GM13977 (cell line): ENCODE data around the gene USB1.

Experiments
- DNase-seq: peaks from one replicate; pipeline ENCODE4 v3.0.0; 2012; ENCODE audit warnings: low spot score
- in situ Hi-C: fragments of 300-500 bp; cut with MboI; formaldehyde crosslinking; loops from one replicate; pipeline ENCODE4 v1.12.0; 2022; ENCODE audit warnings: low sequenced_read_pairs, low pct_unique_long_range_greater_than_20kb, mixed read lengths, inconsistent platforms; ENCODE audit not compliant: unreplicated experiment
- TF ChIP-seq, protein P1 (sequence below): IDR thresholded peaks from 2 replicates; pipeline ENCODE4 v1.5.1; 2012; ENCODE audit warnings: mild to moderate bottlenecking, control low read depth; ENCODE audit not compliant: insufficient read depth; ENCODE audit errors: extremely low read depth, missing control alignments

The USB1 gene

DNA sequence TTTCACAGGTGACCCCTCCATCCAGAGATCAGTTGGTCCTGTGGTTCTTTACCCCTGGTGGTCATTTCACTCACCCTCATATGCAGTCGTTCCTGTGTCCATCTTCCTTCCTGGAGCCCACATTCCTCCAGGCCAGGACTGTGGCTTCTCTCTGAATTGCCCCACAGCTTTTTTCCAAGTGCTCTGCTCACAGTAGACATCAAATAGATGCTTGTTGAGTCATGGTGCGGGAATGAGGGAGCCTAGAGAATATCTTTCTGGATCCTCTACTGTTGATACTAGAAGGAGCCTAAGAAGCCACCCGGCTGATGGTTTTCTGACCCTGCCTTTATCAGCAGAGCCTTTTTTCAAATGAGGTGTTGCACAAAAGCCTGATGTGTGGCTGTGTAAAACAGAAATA, 10.4 kb downstream of the USB1 start:
- TF ChIP-seq, protein P1, sequence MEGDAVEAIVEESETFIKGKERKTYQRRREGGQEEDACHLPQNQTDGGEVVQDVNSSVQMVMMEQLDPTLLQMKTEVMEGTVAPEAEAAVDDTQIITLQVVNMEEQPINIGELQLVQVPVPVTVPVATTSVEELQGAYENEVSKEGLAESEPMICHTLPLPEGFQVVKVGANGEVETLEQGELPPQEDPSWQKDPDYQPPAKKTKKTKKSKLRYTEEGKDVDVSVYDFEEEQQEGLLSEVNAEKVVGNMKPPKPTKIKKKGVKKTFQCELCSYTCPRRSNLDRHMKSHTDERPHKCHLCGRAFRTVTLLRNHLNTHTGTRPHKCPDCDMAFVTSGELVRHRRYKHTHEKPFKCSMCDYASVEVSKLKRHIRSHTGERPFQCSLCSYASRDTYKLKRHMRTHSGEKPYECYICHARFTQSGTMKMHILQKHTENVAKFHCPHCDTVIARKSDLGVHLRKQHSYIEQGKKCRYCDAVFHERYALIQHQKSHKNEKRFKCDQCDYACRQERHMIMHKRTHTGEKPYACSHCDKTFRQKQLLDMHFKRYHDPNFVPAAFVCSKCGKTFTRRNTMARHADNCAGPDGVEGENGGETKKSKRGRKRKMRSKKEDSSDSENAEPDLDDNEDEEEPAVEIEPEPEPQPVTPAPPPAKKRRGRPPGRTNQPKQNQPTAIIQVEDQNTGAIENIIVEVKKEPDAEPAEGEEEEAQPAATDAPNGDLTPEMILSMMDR: no peak
- in situ Hi-C loops: loop anchor here (25.0 kb wide), 1 partner anchor 301 kb away; no protein-coding TSS in a partner anchor
- no peak for DNase-seq

DNA sequence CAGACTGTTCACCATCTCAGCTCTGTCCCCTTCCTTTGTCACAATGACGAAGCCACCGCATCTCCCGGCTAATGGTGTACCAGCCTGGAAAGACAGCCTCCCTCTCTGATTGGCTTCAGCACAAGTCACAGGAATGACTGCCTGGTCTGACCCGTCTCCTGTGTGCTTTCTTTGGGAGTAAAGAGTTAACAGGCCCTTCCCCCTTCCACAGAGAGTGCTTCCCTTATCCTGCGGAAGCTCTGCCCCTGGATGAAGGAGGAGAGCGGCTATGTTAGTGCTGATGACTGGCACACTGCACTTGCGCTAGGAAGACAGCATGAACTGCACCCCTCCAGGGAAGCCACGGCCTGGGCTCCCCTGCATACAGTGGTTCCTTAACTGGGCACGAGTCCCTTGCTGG, 11.3 kb downstream of the USB1 start:
- DNase-seq: no peak
- TF ChIP-seq, protein P1: no peak
- in situ Hi-C loops: loop anchor here (25.0 kb wide), 1 partner anchor 300 kb away; no protein-coding TSS in a partner anchor

DNA sequence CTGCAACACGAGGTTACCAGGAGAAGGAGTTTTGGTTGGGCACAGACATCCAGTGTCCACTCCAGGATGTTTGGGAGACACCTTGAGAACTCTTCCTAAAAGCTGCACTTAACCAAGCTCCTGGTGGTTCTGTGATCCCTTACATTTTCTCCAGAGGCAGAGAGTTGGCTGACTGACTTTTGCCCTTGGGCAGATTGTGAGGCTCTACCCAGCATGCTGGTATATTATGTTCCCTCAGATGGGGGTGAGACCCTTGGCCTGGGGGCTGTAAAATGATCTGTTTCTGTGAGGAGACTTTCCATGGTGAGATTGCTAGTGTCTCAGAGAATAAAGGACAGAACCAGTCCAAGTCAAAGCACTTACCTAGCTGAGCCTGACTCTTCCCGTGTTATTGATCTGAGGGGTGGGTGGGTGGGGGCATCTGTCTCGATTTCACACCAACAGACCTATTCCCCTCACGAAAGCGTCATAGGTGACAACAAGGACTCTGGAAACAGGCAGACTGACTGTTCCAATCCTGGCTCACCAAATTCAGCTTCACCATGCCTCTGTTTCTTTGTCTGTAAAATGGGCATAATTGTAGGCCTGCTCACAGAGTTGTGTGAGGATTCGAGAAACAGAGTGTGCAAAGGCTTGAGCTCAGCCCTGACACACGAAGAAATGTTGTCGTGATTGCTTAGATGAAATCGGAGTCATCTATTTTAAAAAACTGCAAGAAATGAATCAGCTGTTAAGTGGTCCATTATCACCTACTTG, 12.2 kb downstream of the USB1 start:
- TF ChIP-seq, protein P1: no peak
- no peak for DNase-seq
- in situ Hi-C loops: loop anchor here (25.0 kb wide), 1 partner anchor 299 kb away; no protein-coding TSS in a partner anchor

DNA sequence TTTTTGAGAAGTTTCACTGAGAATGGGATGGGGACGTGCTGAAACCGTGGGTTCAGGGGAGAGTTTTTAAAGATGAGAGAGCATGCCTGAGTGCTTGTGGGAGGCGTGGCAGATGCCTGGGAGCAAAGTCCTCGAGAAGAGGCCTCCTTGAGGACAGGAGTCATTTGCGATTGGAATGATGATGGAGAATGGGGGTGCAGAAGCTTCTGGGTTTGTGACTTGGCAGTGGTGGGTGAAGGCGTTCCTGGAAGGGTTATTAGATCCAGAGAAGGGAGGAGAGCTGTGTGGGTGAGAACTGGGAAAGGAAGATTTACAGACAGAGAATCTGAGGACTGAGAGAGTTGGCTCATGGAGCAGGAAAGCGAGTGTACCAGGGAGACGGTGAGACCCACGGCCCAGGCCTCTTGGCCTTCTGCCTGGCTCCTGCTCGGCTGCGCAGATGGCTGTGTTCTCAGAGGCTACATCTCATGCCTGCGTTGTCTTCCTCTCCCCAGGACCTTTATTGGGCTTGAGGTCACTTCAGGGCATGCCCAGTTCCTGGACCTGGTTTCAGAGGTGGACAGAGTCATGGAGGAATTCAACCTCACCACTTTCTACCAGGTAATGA, 15.7 kb downstream of the USB1 start:
- DNase-seq: no peak
- in situ Hi-C loops: loop anchor here (25.0 kb wide), 1 partner anchor 295 kb away; no protein-coding TSS in a partner anchor
- TF ChIP-seq, protein P1: no peak

DNA sequence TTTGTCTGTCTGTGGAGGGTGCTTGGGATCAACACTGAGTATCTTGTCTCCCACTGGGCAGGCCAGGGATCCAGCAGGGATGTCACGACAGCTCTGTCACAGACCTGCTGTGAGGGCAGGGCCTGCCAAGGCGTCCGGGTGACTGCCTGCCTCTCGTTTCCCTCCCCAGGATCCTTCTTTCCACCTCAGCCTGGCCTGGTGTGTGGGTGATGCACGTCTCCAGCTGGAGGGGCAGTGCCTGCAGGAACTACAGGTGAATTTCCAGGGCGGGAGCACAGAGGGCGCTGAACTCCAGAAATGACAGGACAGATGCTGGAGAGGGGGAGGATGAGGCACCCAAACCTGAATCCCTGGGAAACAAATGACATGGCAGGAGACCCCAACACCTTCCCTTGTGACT, 17.6 kb downstream of the USB1 start:
- no peak for DNase-seq
- TF ChIP-seq, protein P1: no peak
- in situ Hi-C loops: loop anchor here (25.0 kb wide), 1 partner anchor 293 kb away; no protein-coding TSS in a partner anchor

DNA sequence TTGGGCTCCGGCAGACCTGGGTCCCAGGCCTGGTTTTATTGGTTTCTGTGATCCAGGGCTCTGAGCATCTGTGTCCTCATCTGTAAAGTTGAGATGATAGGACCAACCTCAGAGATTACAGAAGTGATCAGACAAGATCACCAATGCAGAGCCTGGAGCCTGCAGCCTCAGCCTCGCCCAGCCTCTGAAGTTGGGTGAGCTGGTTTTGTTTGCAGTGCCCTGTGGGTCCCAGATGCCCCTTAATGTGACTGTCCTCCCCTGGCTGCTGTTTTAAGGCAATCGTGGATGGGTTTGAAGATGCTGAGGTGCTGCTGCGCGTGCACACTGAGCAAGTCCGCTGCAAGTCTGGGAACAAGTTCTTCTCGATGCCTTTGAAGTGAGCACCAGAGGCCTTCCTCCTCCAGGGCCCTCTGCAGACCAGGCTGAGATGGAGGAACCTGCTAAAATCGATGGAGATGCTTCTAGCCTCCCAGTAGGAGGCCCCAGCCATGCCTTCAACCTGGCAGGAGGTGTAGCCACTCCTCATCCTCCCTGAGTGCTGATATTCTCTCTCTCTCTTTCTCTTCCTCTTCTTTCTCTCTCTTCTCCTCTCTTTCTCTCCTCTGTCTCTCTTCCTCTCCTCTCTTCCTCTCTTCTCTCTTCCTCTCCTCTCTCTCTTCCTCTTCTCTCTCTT, 18.8 kb downstream of the USB1 start:
- in situ Hi-C loops: loop anchor here (25.0 kb wide), 1 partner anchor 292 kb away; no protein-coding TSS in a partner anchor
- no peak for DNase-seq
- TF ChIP-seq, protein P1: no peak
